A673 (cell line): ENCODE results near the gene SEMA4D.

Experiments
- CTCF ChIP-seq: fragments of 300-800, 200-600 bp; sonication (generic); conservative IDR thresholded peaks from 2 replicates; pipeline ENCODE4 v1.5.1; 2017; ENCODE audit warnings: low read depth, mild to moderate bottlenecking, antibody characterized with exemption, low read length, moderate library complexity, mixed read lengths
- EZH2 ChIP-seq: fragments of 200-600 bp; sonication (generic); IDR thresholded peaks from 2 replicates; pipeline ENCODE4 v1.6.1; 2017; ENCODE audit warnings: borderline replicate concordance, low read depth, mild to moderate bottlenecking, mixed read lengths, antibody characterized with exemption, low read length; ENCODE audit not compliant: poor library complexity, severe bottlenecking

- TF ChIP-seq CTCF, result no peak
- no peak for TF ChIP-seq EZH2
Observed at GRCh38 chr9:89413963-89414638, 83.8 kb downstream of the SEMA4D start.
